PC-3 (cell line): Measurements from ENCODE around the gene SLC22A1. TPM values are rescaled to one million over a fixed set of nuclear protein-coding genes. Genes with fewer than 3 reads are reported as not detected.

Experiments
- ATAC-seq: fragments of 200-7000 bp; cut with Tn5 transposase; 2 replicates; pipeline ENCODE4 v1.9.1; 2020; ENCODE audit warnings: mild to moderate bottlenecking, moderate library complexity
- BruUV-seq: library from RNA; stranded (reverse); fragments of 400-500 nt; replicated peaks from 2 replicates; lab custom pipeline; 2021; lab: Mats Ljungman, UMichigan
- CTCF ChIA-PET: fragments of 300-600 bp; sonication (Branson Sonifier 250); formaldehyde crosslinking; loops from one replicate; lab custom pipeline; 2022; ENCODE audit warnings: antibody characterized with exemption; lab: Charles Lee
- POLR2A ChIA-PET: fragments of 300-600 bp; sonication (Branson Sonifier 250); formaldehyde crosslinking; loops from one replicate; lab custom pipeline; 2022; ENCODE audit warnings: antibody characterized with exemption; ENCODE audit not compliant: unreplicated experiment; lab: Charles Lee
- DNase-seq: peaks from one replicate; pipeline ENCODE4 v3.0.0-alpha.2; 2015
- H2AFZ ChIP-seq: fragments of 300-600 bp; sonication (generic); 2 replicates; pipeline ENCODE4 v1.6.0; 2016; ENCODE audit warnings: antibody characterized with exemption, low read length
- H3F3A ChIP-seq: fragments of 300-600 bp; sonication (generic); one replicate; pipeline ENCODE4 v1.6.0; 2017; ENCODE audit warnings: antibody characterized with exemption, low read length, control low read depth, mild to moderate bottlenecking; ENCODE audit not compliant: unreplicated experiment
- H3K27ac ChIP-seq: fragments of 300-600 bp; sonication (generic); 2 replicates; pipeline ENCODE4 v1.5.1; 2016; ENCODE audit warnings: mild to moderate bottlenecking, low read length
- H3K27me3 ChIP-seq: fragments of 300-600 bp; sonication (generic); 2 replicates; pipeline ENCODE4 v1.6.1; 2016; ENCODE audit warnings: low read length, mixed read lengths
- H3K36me3 ChIP-seq: fragments of 300-600 bp; sonication (generic); 2 replicates; pipeline ENCODE4 v1.6.1; 2016; ENCODE audit warnings: low read depth, mixed run types, low read length, mixed read lengths
- H3K4me1 ChIP-seq: fragments of 300-600 bp; sonication (generic); 2 replicates; pipeline ENCODE4 v1.5.1; 2016; ENCODE audit warnings: low read length; ENCODE audit not compliant: insufficient read depth
- H3K4me2 ChIP-seq: fragments of 300-600 bp; sonication (generic); 2 replicates; pipeline ENCODE4 v1.6.0; 2016; ENCODE audit warnings: low read length
- H3K4me3 ChIP-seq: fragments of 300-600 bp; sonication (generic); 2 replicates; pipeline ENCODE4 v1.5.1; 2016; ENCODE audit warnings: mild to moderate bottlenecking, low read length, mixed read lengths
- H3K79me2 ChIP-seq: fragments of 300-600 bp; sonication (generic); 2 replicates; pipeline ENCODE4 v1.6.1; 2017; ENCODE audit warnings: low read length, mixed read lengths
- H3K9ac ChIP-seq: fragments of 300-600 bp; sonication (generic); 2 replicates; pipeline ENCODE4 v1.6.0; 2016; ENCODE audit warnings: mild to moderate bottlenecking, low read length
- H3K9me2 ChIP-seq: fragments of 300-600 bp; sonication (generic); replicated peaks from 2 replicates; pipeline ENCODE4 v1.6.1; 2016; ENCODE audit warnings: mixed run types, low read length, mixed read lengths
- H3K9me3 ChIP-seq: fragments of 300-600 bp; sonication (generic); 2 replicates; pipeline ENCODE4 v1.6.1; 2016; ENCODE audit warnings: low read length, mixed read lengths
- H4K20me1 ChIP-seq: fragments of 300-600 bp; sonication (generic); 2 replicates; pipeline ENCODE4 v1.6.1; 2016; ENCODE audit warnings: low read length, mixed read lengths
- EZH2 ChIP-seq: fragments of 300-600 bp; sonication (generic); IDR thresholded peaks from one replicate; pipeline ENCODE4 v1.6.1; 2017; ENCODE audit warnings: antibody characterized with exemption, mild to moderate bottlenecking, low read length; ENCODE audit not compliant: unreplicated experiment
- EZH2phosphoT487 ChIP-seq: fragments of 300-600 bp; sonication (generic); IDR thresholded peaks from 2 replicates; pipeline ENCODE4 v1.6.1; 2018; ENCODE audit warnings: mild to moderate bottlenecking, antibody characterized with exemption, low read length, borderline replicate concordance
- intact Hi-C: fragments of 100-400 bp; cut with micrococcal nuclease; formaldehyde crosslinking; loops from 2 replicates; pipeline ENCODE4 v1.9.0; 2023
- total RNA-seq: library from RNA; depleted of rRNA; stranded (reverse); fragments of >200 nt; gene quantifications from 2 replicates; pipeline ENCODE4 v1.2.3, GENCODE V29; 2014
- TF ChIP-seq, protein P1 (sequence below): fragments of 300-600 bp; sonication (generic); conservative IDR thresholded peaks from 2 replicates; pipeline ENCODE4 v1.5.1; 2017; ENCODE audit warnings: antibody characterized with exemption, low read depth, mild to moderate bottlenecking, low read length

SLC22A1 gene
- total RNA-seq, 1 experiment from 2014 or later, result 10.2 TPM

DNA sequence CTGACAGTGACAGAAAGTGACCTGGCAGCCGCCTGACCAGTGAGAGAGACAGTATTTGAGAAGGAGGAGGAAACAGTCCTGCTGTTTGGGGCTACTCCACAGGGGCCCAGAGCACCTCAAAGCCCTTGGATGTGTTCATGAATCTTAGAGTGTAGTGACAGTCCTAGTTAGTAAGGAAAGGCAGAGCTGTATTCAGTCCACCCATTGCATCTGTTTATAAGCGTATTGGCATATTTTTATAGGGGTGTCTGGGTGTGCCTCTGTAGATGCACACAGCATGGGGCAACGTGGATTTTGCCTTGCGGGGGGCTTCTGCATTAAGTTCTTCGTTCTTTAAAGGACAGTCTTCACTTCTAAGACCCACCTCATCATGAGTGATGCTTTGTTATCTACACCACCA lies 44.6 kb upstream of the SLC22A1 start:
- no peak overlapping the region for H3K4me3 ChIP-seq
- H3K9me3 ChIP-seq, result no peaks in the 10 kb centered on the region
- no TSS peak for BruUV-seq
- ATAC-seq, result no peak
- peaks cover 11% of the 10 kb centered on the region for H3K36me3 ChIP-seq
- no peak for DNase-seq
- no peak overlapping the region for H2AFZ ChIP-seq
- POLR2A ChIA-PET, result no interaction called here
- intact Hi-C loops, result no loop called here
- CTCF ChIA-PET, result interaction anchor here (0.6 kb wide), 1 partner anchor 10 kb away, joined by 3 read pairs; no protein-coding TSS in a partner anchor
- no peaks in the 10 kb centered on the region for H3K9me2 ChIP-seq
- H3K4me1 ChIP-seq, result no peaks in the 10 kb centered on the region
- no peaks in the 10 kb centered on the region for H3F3A ChIP-seq
- no peaks in the 10 kb centered on the region for H3K27me3 ChIP-seq
- TF ChIP-seq EZH2 (no peak), EZH2phosphoT487 (no peak)
- TF ChIP-seq, protein P1, sequence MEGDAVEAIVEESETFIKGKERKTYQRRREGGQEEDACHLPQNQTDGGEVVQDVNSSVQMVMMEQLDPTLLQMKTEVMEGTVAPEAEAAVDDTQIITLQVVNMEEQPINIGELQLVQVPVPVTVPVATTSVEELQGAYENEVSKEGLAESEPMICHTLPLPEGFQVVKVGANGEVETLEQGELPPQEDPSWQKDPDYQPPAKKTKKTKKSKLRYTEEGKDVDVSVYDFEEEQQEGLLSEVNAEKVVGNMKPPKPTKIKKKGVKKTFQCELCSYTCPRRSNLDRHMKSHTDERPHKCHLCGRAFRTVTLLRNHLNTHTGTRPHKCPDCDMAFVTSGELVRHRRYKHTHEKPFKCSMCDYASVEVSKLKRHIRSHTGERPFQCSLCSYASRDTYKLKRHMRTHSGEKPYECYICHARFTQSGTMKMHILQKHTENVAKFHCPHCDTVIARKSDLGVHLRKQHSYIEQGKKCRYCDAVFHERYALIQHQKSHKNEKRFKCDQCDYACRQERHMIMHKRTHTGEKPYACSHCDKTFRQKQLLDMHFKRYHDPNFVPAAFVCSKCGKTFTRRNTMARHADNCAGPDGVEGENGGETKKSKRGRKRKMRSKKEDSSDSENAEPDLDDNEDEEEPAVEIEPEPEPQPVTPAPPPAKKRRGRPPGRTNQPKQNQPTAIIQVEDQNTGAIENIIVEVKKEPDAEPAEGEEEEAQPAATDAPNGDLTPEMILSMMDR, result no peak
- H3K79me2 ChIP-seq, result no peaks in the 10 kb centered on the region
- no peak overlapping the region for H3K27ac ChIP-seq
- H3K4me2 ChIP-seq, result no peak overlapping the region
- H4K20me1 ChIP-seq, result no peaks in the 10 kb centered on the region
- no peak overlapping the region for H3K9ac ChIP-seq

DNA sequence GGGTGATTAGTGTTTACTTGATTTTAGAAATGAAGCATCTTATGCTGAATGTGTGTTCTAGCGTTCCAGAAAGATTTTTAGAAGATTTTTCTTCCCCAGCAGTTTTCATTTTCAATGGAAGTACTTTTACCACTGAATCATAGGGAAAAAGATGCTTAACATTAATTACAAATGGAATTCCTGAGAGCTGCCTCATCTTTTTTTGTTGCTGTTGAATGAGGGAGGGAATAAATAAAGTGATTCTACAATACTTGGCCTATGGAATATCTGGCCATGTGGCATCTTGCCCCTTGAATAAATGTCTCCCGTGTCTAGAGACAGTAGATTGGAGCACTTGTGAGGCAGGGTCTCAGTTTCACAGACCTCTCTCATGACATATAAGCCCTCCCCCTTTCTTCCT lies 44.1 kb upstream of the SLC22A1 start:
- H3K36me3 ChIP-seq, result peaks cover 11% of the 10 kb centered on the region
- H3K27me3 ChIP-seq, result no peaks in the 10 kb centered on the region
- H3K4me1 ChIP-seq, result no peaks in the 10 kb centered on the region
- H3K4me2 ChIP-seq, result no peak overlapping the region
- H3F3A ChIP-seq, result no peaks in the 10 kb centered on the region
- H3K27ac ChIP-seq, result no peak overlapping the region
- H3K9me2 ChIP-seq, result no peaks in the 10 kb centered on the region
- H4K20me1 ChIP-seq, result no peaks in the 10 kb centered on the region
- no peaks in the 10 kb centered on the region for H3K79me2 ChIP-seq
- H3K9me3 ChIP-seq, result no peaks in the 10 kb centered on the region
- intact Hi-C loops, result no loop called here
- TF ChIP-seq EZH2 (no peak), EZH2phosphoT487 (no peak)
- TF ChIP-seq, protein P1, result no peak
- no TSS peak for BruUV-seq
- H3K9ac ChIP-seq, result no peak overlapping the region
- ChIA-PET POLR2A (no interaction called here), CTCF (interaction anchor here (0.6 kb wide), 1 partner anchor 11 kb away, joined by 3 read pairs; no protein-coding TSS in a partner anchor)
- H2AFZ ChIP-seq, result no peak overlapping the region
- ATAC-seq, result no peak
- DNase-seq, result no peak
- H3K4me3 ChIP-seq, result no peak overlapping the region

DNA sequence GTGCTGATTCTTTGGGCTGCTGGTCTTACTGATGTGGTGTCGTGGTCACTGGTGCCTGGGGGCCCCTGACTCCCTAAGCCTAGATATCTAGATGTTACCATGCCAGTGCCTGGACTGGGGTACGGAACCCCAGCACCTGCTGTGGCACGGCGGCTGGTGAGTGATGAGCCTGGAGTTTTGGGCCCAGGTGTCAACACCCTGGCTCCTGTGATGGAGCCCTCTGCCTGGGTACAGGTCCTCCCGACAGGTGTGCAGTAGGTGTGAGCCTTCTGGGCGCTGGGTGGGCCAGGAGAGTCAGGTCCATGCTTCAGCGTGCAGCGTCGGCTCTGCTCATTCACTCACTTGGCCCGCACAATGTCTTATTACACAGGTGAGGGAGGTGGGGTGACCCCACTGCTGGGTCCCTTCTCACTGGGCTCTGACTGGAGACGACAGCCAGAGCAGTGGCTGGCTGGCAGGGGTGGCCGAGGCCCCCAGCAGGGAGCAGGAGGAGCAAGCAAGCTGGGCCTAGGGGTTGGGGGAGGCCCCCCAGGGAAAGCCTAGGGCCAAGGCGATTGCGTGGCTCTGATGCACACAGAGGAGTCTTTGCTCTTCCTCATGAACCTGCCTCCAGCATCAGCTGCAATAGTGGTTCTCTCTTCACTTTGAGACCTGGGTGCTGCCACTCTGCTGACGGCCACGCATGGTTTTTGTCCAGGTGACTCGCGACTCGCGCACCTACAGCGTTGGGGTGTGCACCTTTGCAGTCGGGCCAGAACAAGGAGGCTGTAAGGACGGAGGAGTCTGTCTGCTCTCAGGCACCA lies 42.5 kb upstream of the SLC22A1 start:
- intact Hi-C loops, result no loop called here
- POLR2A ChIA-PET, result no interaction called here
- H3K36me3 ChIP-seq, result peaks cover 11% of the 10 kb centered on the region
- H2AFZ ChIP-seq, result no peak overlapping the region
- H3K9me2 ChIP-seq, result no peaks in the 10 kb centered on the region
- no peak for ATAC-seq
- H3K4me1 ChIP-seq, result no peaks in the 10 kb centered on the region
- no peak overlapping the region for H3K4me2 ChIP-seq
- CTCF ChIA-PET, result no interaction called here
- no peak overlapping the region for H3K27ac ChIP-seq
- H3K27me3 ChIP-seq, result no peaks in the 10 kb centered on the region
- TF ChIP-seq, protein P1, result no peak
- H3K79me2 ChIP-seq, result no peaks in the 10 kb centered on the region
- no peak overlapping the region for H3K4me3 ChIP-seq
- no peak overlapping the region for H3K9ac ChIP-seq
- no peaks in the 10 kb centered on the region for H3F3A ChIP-seq
- no peak for DNase-seq
- H3K9me3 ChIP-seq, result no peaks in the 10 kb centered on the region
- no TSS peak for BruUV-seq
- no peaks in the 10 kb centered on the region for H4K20me1 ChIP-seq
